Stomach (tissue), 9 donors: ENCODE results near the gene NPTX2. TPM values are rescaled to one million over a fixed set of nuclear protein-coding genes. Genes with fewer than 3 reads are reported as not detected.

Experiments used
- DNase-seq, 2 donors: peaks; one replicate each; pipeline versions ENCODE4 v3.0.0 to v3.0.0-alpha.2; 2013 to 2019
- H3K27ac ChIP-seq, 5 donors: fragments of 200-600 bp in 4 of 5; sonication (generic) in 4 of 5; one replicate each; pipeline ENCODE4 v1.5.1; 2013 to 2019; ENCODE audit warnings: mild to moderate bottlenecking in 1 of 5, moderate library complexity in 1 of 5
- H3K27me3 ChIP-seq, 3 donors: fragments of 200-600 bp; sonication (generic); one replicate each; pipeline ENCODE4 v1.5.1; 2017 to 2019; ENCODE audit warnings: mixed run types in 1 of 3
- H3K36me3 ChIP-seq, 4 donors: fragments of 200-600 bp; sonication (generic); 1 replicate in 3 of 4; 2 replicates in 1 of 4; pipeline ENCODE4 v1.5.1; 2016 to 2019
- H3K4me1 ChIP-seq, 4 donors: fragments of 200-600 bp; sonication (generic); one replicate each; pipeline ENCODE4 v1.5.1; 2016 to 2019
- H3K4me3 ChIP-seq, 4 donors: fragments of 200-600 bp; sonication (generic) in 3 of 4; one replicate each; pipeline ENCODE4 v1.5.1; 2016 to 2019; ENCODE audit warnings: mild to moderate bottlenecking in 1 of 4
- H3K9me3 ChIP-seq, 4 donors: fragments of 200-600 bp; sonication (generic); one replicate each; pipeline ENCODE4 v1.5.1; 2016 to 2019
- CTCF ChIP-seq, 7 experiments: fragments of 450-650 bp in 4 of 7; fragments of 200-600 bp in 3 of 7; sonication (generic) in 3 of 7; IDR thresholded peaks; one replicate each; pipeline ENCODE4 v1.5.1; 2016 to 2019; ENCODE audit warnings: antibody characterized with exemption in 7 of 7, control low read depth in 2 of 7, mild to moderate bottlenecking in 1 of 7
- EP300 ChIP-seq: sonication (generic); formaldehyde crosslinking; IDR thresholded peaks from one replicate; pipeline ENCODE4 v1.6.1; 2017; ENCODE audit warnings: antibody characterized with exemption
- POLR2A ChIP-seq, 4 donors: fragments of 450-650 bp; IDR thresholded peaks; one replicate each; pipeline ENCODE4 v1.6.1; 2016; ENCODE audit warnings: antibody characterized with exemption in 4 of 4, control low read depth in 2 of 4, mild to moderate bottlenecking in 1 of 4, moderate library complexity in 1 of 4
- POLR2AphosphoS5 ChIP-seq, 3 donors: sonication (generic); formaldehyde crosslinking; IDR thresholded peaks; one replicate each; pipeline ENCODE4 v1.6.1; 2016; ENCODE audit warnings: antibody characterized with exemption in 3 of 3
- WGBS, 5 donors: extraction: QIAGEN DNeasy Blood & Tissue Kit in 3 of 5; methylation state at CpG; one replicate each; pipeline versions ENCODE4 v1.1.5 to v1.1.7; 2013 to 2018; 5-methylcytosine and 5-hydroxymethylcytosine counted together
- intact Hi-C: fragments of 100-400 bp; cut with DNase I; formaldehyde crosslinking; loops from one replicate; pipeline ENCODE4 v1.15.1; 2023; ENCODE audit warnings: low total_unique reads
- polyA plus RNA-seq, 3 donors: library from polyadenylated mRNA; stranded (reverse); fragments of 200-250 nt; gene quantifications; one replicate each; pipeline ENCODE4 v1.2.3, GENCODE V29; 2013
- total RNA-seq, 5 donors: library from RNA; depleted of rRNA; stranded (reverse); fragments of >200 nt; gene quantifications; one replicate each; pipeline versions ENCODE4 v1.1.0 to v1.2.3, GENCODE V29; 2014 to 2016
- donor health status: healthy with polysubstance abuse.
- donor health status: Bipolar disorder and iron deficiency.
- donor health status: healthy.

The NPTX2 gene
- total and polyA plus RNA-seq, 8 donors, result 0.62 to 12.1 (median 4.4) TPM

- Histone ChIP-seq H3K36me3 (no peaks in the 10 kb centered on the region), H3K4me3 (no peak overlapping the region), H3K27ac (no peak overlapping the region), H3K9me3 (peaks cover 0 to 7% (median 3%) of the 10 kb centered on the region in 4 donors), H3K27me3 (peaks cover 9 to 51% (median 30%) of the 10 kb centered on the region in 3 donors), H3K4me1 (peaks cover 10 to 22% (median 17%) of the 10 kb centered on the region in 4 donors)
- peak in 1 of 2 donors; percentile 70 for DNase-seq
- 58 to 60% (median 58%) methylated on average over 14 of the region's 14 CpGs for WGBS, 5 donors
- TF ChIP-seq CTCF (IDR thresholded peaks at IDR 0.05) (no peak), POLR2A (IDR thresholded peaks at IDR 0.05) (no peak), POLR2AphosphoS5 (IDR thresholded peaks at IDR 0.05) (no peak), EP300 (no peak)
- intact Hi-C loops, result no loop called here
Observed at GRCh38 chr7:98613601-98614425, 3.3 kb upstream of the NPTX2 start.

- Histone ChIP-seq H3K4me1 (peaks cover 15 to 39% (median 28%) of the 10 kb centered on the region in 4 donors), H3K36me3 (no peaks in the 10 kb centered on the region), H3K9me3 (peaks cover 0 to under 1% (median 0%) of the 10 kb centered on the region in 4 donors), H3K4me3 (peak overlapping the region; percentile 36 to 43 (median 41)), H3K27ac (peak overlapping the region in 1 of 5 donors; percentile 54), H3K27me3 (peaks cover 9 to 77% (median 48%) of the 10 kb centered on the region in 3 donors)
- TF ChIP-seq EP300 (no peak), POLR2AphosphoS5 (IDR thresholded peaks at IDR 0.05) (no peak), CTCF (IDR thresholded peaks at IDR 0.05) (no peak), POLR2A (IDR thresholded peaks at IDR 0.05) (no peak)
- intact Hi-C loops, result no loop called here
- WGBS, 5 donors, result 5 to 8% (median 7%) methylated on average over 17 to 67 of the region's 67 CpGs
- no peak for DNase-seq
Observed at GRCh38 chr7:98616381-98617050, 569 bp upstream of the NPTX2 start.

- peaks cover 9 to 90% (median 55%) of the 10 kb centered on the region in 3 donors for H3K27me3 ChIP-seq
- no peak for DNase-seq
- TF ChIP-seq CTCF (IDR thresholded peaks at IDR 0.05), result no peak
- TF ChIP-seq EP300, result no peak
- TF ChIP-seq POLR2A (IDR thresholded peaks at IDR 0.05), result no peak
- no peak for TF ChIP-seq POLR2AphosphoS5 (IDR thresholded peaks at IDR 0.05)
- H3K4me1 ChIP-seq, result peaks cover 15 to 39% (median 28%) of the 10 kb centered on the region in 4 donors
- H3K36me3 ChIP-seq, result no peaks in the 10 kb centered on the region
- peak overlapping the region in 1 of 5 donors; percentile 54 for H3K27ac ChIP-seq
- WGBS, 5 donors, result 2 to 4% (median 3%) methylated on average over 25 to 40 of the region's 40 CpGs
- intact Hi-C loops, result no loop called here
- H3K9me3 ChIP-seq, result no peaks in the 10 kb centered on the region
- peak overlapping the region; percentile 18 to 43 (median 41) for H3K4me3 ChIP-seq
Observed at GRCh38 chr7:98617960-98618418, 904 bp downstream of the NPTX2 start.

GRCh38 chr7:98618786-98619185 is 1.7 kb downstream of the NPTX2 start:
- no peak for TF ChIP-seq CTCF (IDR thresholded peaks at IDR 0.05)
- TF ChIP-seq EP300, result no peak
- TF ChIP-seq POLR2A (IDR thresholded peaks at IDR 0.05), result no peak
- TF ChIP-seq POLR2AphosphoS5 (IDR thresholded peaks at IDR 0.05), result no peak
- peak overlapping the region in 1 of 4 donors; percentile 2 for H3K4me3 ChIP-seq
- H3K27me3 ChIP-seq, result peaks cover 9 to 89% (median 55%) of the 10 kb centered on the region in 3 donors
- WGBS, 5 donors, result 6 to 22% (median 15%) methylated on average over 2 of the region's 2 CpGs
- H3K27ac ChIP-seq, result no peak overlapping the region
- peaks cover 15 to 39% (median 28%) of the 10 kb centered on the region in 4 donors for H3K4me1 ChIP-seq
- peaks cover 0 to under 1% (median 0%) of the 10 kb centered on the region in 4 donors for H3K9me3 ChIP-seq
- H3K36me3 ChIP-seq, result no peaks in the 10 kb centered on the region
- intact Hi-C loops, result no loop called here
- no peak for DNase-seq
